Gastrocnemius medialis (tissue), 4 donors: ENCODE data around the gene FXYD2. TPM values are rescaled to one million over a fixed set of nuclear protein-coding genes. Genes with fewer than 3 reads are reported as not detected.

ENCODE experiments used
- ATAC-seq, 2 donors: fragments of 150-250 bp; one replicate each; pipeline ENCODE4 v1.9.1; 2016
- DNase-seq, 2 donors: peaks; one replicate each; pipeline ENCODE4 v3.0.0-alpha.2; 2019
- H3K27ac ChIP-seq, 4 donors: fragments of 200-600 bp; sonication (generic); 1 replicate in 1 of 4; 2 replicates in 3 of 4; pipeline ENCODE4 v1.5.1; 2016 to 2018; ENCODE audit warnings: mild to moderate bottlenecking in 2 of 4, moderate library complexity in 1 of 4
- H3K27me3 ChIP-seq, 3 donors: fragments of 200-600 bp; sonication (generic) in 2 of 3; 1 replicate in 1 of 3; 2 replicates in 2 of 3; pipeline versions ENCODE4 v1.5.1 to v1.6.0; 2016 to 2019; ENCODE audit warnings: mild to moderate bottlenecking in 1 of 3, moderate library complexity in 1 of 3
- H3K36me3 ChIP-seq, 2 donors: fragments of 200-600 bp; sonication (generic) in 1 of 2; one replicate each; pipeline ENCODE4 v1.5.1; 2017 to 2018
- H3K4me1 ChIP-seq, 2 donors: fragments of 200-600 bp; sonication (generic) in 1 of 2; one replicate each; pipeline ENCODE4 v1.5.1; 2016 to 2017; ENCODE audit warnings: mild to moderate bottlenecking in 2 of 2
- H3K4me3 ChIP-seq, 4 donors: fragments of 200-600 bp; sonication (generic) in 3 of 4; 1 replicate in 1 of 4; 2 replicates in 3 of 4; pipeline ENCODE4 v1.5.1; 2016 to 2019; ENCODE audit warnings: mild to moderate bottlenecking in 2 of 4
- H3K9me3 ChIP-seq, 3 donors: fragments of 200-600 bp; sonication (generic) in 2 of 3; 1 replicate in 1 of 3; 2 replicates in 2 of 3; pipeline ENCODE4 v1.5.1; 2016 to 2019
- POLR2A ChIP-seq, 2 donors: fragments of 450-650 bp; IDR thresholded peaks; one replicate each; pipeline ENCODE4 v1.6.1; 2017; ENCODE audit warnings: antibody characterized with exemption in 2 of 2, mild to moderate bottlenecking in 2 of 2, moderate library complexity in 2 of 2
- in situ Hi-C, 4 donors: fragments of 200-750 bp; cut with MboI; loops; one replicate each; pipeline versions ENCODE4 v1.15.0 to v1.8.0; 2017; ENCODE audit warnings: low sequenced_read_pairs in 4 of 4
- intact Hi-C: fragments of 100-400 bp; cut with DNase I; formaldehyde crosslinking; loops from one replicate; pipeline ENCODE4 v1.15.1; 2023; ENCODE audit warnings: low total_unique reads
- total RNA-seq, 4 donors: library from RNA; depleted of rRNA; stranded (reverse); fragments of >200 nt; gene quantifications; one replicate each; pipeline versions ENCODE4 v1.1.0 to v1.2.3, GENCODE V29; 2016
- TF ChIP-seq, protein P1 (sequence below), 5 experiments: fragments of 450-650 bp in 3 of 5; fragments of 200-600 bp in 2 of 5; sonication (generic) in 2 of 5; IDR thresholded peaks in 4 of 5; conservative IDR thresholded peaks in 1 of 5; 1 replicate in 4 of 5; 2 replicates in 1 of 5; pipeline ENCODE4 v1.5.1; 2016 to 2019; ENCODE audit warnings: antibody characterized with exemption in 5 of 5, mild to moderate bottlenecking in 3 of 5, moderate library complexity in 3 of 5

Gene FXYD2
- total RNA-seq, 4 donors from 2014 or later = 0.87 TPM; not detected in 3

DNA sequence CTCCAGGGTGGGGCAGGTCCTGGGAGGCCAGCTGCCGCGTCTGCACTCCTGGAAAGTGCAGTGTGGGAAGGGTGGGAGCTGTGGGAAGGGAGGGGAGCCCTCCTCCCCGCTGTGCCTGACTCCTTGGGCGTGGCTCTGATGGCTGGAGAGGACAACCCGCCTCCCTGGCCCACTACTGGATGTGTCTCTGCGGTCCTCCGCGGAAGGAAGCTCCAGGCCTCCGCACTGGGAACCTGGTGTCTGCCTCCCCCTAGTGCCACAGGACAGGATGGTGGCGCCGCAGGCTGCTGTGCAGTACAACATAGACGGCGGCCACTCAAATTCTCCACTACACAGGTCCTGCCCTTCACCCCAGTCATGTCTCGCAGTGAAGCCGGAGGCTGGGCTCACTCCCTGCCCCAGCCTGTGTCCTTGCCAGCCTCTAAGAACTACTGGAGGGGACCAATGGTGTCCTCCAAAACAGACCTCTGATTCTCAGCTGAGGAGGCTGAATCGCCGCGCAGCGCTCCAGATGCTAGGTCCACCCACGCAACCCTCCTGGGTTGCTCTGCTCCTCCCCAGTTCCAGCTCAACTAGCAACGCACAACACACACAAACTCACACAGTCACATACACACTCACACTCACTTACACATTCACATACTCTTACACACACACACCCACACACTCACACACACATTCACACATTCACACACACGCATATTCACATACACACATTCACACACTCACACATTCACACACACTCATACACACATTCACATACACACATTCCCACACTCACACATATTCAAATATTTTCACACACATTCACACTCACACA lies 15.1 kb downstream of the FXYD2 start:
- intact Hi-C loops = loop anchor here (5.0 kb wide), 1 partner anchor 33 kb away; no protein-coding TSS in a partner anchor
- in situ Hi-C loops = loop anchor here (5.0 to 10.0 kb wide), 4 partner anchors 135 to 385 kb away; no protein-coding TSS in a partner anchor
- peaks cover 0 to 11% (median 0%) of the 10 kb centered on the region in 3 donors for H3K27me3 ChIP-seq
- ATAC-seq = peak; percentile 26 to 65
- no peaks in the 10 kb centered on the region for H3K36me3 ChIP-seq
- no peak for TF ChIP-seq POLR2A (IDR thresholded peaks at IDR 0.05)
- TF ChIP-seq, protein P1, sequence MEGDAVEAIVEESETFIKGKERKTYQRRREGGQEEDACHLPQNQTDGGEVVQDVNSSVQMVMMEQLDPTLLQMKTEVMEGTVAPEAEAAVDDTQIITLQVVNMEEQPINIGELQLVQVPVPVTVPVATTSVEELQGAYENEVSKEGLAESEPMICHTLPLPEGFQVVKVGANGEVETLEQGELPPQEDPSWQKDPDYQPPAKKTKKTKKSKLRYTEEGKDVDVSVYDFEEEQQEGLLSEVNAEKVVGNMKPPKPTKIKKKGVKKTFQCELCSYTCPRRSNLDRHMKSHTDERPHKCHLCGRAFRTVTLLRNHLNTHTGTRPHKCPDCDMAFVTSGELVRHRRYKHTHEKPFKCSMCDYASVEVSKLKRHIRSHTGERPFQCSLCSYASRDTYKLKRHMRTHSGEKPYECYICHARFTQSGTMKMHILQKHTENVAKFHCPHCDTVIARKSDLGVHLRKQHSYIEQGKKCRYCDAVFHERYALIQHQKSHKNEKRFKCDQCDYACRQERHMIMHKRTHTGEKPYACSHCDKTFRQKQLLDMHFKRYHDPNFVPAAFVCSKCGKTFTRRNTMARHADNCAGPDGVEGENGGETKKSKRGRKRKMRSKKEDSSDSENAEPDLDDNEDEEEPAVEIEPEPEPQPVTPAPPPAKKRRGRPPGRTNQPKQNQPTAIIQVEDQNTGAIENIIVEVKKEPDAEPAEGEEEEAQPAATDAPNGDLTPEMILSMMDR (IDR thresholded peaks at IDR 0.05 in 4 of 5, conservative IDR thresholded peaks at IDR 0.05 in 1 of 5) = peak in 2 of 5 experiments; percentile 17 to 40
- peak overlapping the region in 2 of 4 donors; percentile 24 to 25 for H3K27ac ChIP-seq
- no peaks in the 10 kb centered on the region for H3K4me1 ChIP-seq
- no peak overlapping the region for H3K4me3 ChIP-seq
- H3K9me3 ChIP-seq = no peaks in the 10 kb centered on the region
- peak in 1 of 2 donors; percentile 56 for DNase-seq

DNA sequence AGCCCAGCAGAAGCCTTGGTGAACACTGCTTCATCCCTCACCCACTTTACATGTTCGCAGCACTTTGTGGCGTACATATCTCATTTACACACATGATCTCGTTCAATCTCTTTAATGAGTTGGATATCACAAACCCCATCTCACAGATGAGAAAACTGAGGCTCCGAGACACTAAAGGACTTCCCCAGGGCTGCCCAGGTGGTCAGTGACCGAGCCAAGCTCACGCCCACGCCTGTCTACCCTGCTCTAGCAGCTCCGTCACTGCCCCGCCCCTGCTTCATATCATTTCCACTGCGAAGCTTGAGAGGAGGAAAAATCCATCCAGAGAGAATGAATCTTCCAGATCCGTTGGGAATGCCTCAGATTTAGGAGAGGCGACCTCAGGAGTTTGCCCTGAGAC lies 15.8 kb downstream of the FXYD2 start:
- DNase-seq (no peak), ATAC-seq (no peak)
- TF ChIP-seq, protein P1 (IDR thresholded peaks at IDR 0.05 in 4 of 5, conservative IDR thresholded peaks at IDR 0.05 in 1 of 5) = no peak
- TF ChIP-seq POLR2A (IDR thresholded peaks at IDR 0.05) = no peak
- in situ Hi-C loops (loop anchor here (5.0 to 10.0 kb wide), 4 partner anchors 136 to 384 kb away; no protein-coding TSS in a partner anchor), intact Hi-C loops (loop anchor here (5.0 kb wide), 1 partner anchor 34 kb away; no protein-coding TSS in a partner anchor)
- Histone ChIP-seq H3K27ac (peak overlapping the region in 2 of 4 donors; percentile 24 to 25), H3K36me3 (no peaks in the 10 kb centered on the region), H3K4me1 (no peaks in the 10 kb centered on the region), H3K4me3 (no peak overlapping the region), H3K9me3 (no peaks in the 10 kb centered on the region), H3K27me3 (peaks cover 0 to 11% (median 0%) of the 10 kb centered on the region in 3 donors)

DNA sequence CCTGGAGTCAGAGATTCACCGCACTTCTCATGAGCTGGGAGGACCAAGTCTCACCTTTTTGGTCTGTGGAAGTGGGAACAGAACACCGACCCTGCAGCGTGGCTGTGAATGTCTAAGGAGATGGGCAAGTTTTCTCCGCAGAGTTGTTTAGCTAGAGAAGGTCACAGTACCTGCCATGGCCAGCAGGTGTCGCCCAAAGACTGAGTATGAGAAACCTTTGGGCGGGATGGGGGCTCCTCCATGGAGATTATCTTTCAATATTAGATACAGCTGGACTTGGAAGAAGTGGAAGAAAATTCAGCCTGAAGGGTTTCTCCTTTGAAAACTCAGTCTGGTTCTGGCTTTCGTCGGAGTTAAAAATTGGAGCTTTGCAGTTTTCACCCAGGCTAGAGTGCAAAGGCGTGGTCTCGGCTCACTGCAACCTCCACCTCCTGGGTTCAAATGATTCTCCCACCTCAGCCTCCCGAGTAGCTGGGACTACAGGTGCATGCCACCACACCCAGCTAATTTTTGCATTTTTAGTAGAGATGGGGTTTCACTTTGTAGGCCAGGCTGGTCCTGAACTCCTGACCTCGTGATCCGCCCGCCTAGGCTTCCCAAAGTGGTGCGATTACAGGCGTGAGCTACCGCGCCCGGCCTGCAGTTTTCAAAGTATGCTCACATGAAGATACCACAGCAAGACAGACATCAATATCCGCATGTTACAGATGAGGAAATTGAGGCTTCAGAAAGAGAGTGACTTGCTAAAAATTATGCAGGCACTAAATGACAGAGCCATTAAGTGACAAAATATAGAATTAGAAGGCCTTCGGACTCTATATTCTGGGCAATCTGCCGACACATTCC lies 16.8 kb downstream of the FXYD2 start:
- intact Hi-C loops (loop anchor here (1.0 to 5.0 kb wide), 3 partner anchors 35 to 246 kb away; no protein-coding TSS in a partner anchor), in situ Hi-C loops (loop anchor here (5.0 to 10.0 kb wide), 4 partner anchors 137 to 383 kb away; no protein-coding TSS in a partner anchor)
- Histone ChIP-seq H3K27ac (no peak overlapping the region), H3K4me3 (no peak overlapping the region), H3K9me3 (no peaks in the 10 kb centered on the region), H3K4me1 (no peaks in the 10 kb centered on the region), H3K27me3 (peaks cover 0 to 11% (median 0%) of the 10 kb centered on the region in 3 donors), H3K36me3 (no peaks in the 10 kb centered on the region)
- DNase-seq = peak in 1 of 2 donors; percentile 57
- ATAC-seq = peak; percentile 68 to 74
- TF ChIP-seq, protein P1 (IDR thresholded peaks at IDR 0.05 in 4 of 5, conservative IDR thresholded peaks at IDR 0.05 in 1 of 5) = peak; percentile 83 to 89 (median 87)
- TF ChIP-seq POLR2A (IDR thresholded peaks at IDR 0.05) = no peak

DNA sequence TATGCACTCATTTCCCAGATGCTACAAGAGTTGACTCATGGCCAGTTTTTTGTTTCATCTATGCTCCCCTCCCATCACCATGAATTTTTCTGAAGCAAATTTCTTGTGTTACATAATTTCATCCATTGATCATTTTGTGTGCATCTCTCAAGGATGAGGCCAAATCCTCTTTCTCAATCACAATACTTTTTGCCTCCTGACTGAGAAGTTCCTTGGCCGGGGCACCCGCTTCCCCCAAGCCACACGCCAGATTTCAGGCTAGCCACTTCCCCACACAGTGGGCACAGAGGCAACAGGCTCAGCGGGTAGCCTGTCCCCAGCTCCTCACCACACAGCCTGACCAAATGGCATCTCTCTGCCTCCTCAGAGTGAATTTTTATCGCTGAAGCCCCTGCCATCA lies 17.7 kb downstream of the FXYD2 start:
- no peak overlapping the region for H3K27ac ChIP-seq
- H3K4me3 ChIP-seq = no peak overlapping the region
- no peak for ATAC-seq
- H3K4me1 ChIP-seq = no peaks in the 10 kb centered on the region
- in situ Hi-C loops = loop anchor here (5.0 to 10.0 kb wide), 4 partner anchors 138 to 382 kb away; no protein-coding TSS in a partner anchor
- no peaks in the 10 kb centered on the region for H3K9me3 ChIP-seq
- TF ChIP-seq, protein P1 (IDR thresholded peaks at IDR 0.05 in 4 of 5, conservative IDR thresholded peaks at IDR 0.05 in 1 of 5) = no peak
- TF ChIP-seq POLR2A (IDR thresholded peaks at IDR 0.05) = no peak
- no peak for DNase-seq
- H3K27me3 ChIP-seq = peaks cover 0 to 11% (median 0%) of the 10 kb centered on the region in 3 donors
- H3K36me3 ChIP-seq = no peaks in the 10 kb centered on the region
- intact Hi-C loops = loop anchor here (1.0 to 5.0 kb wide), 3 partner anchors 35 to 246 kb away; no protein-coding TSS in a partner anchor
